Activated T-cell treated with anti-CD3 and anti-CD28 coated beads for 48 hours (primary cell): Measurements from ENCODE around the gene CPED1.
"Not testable (repeated sequence)": the region's sequence is repeated elsewhere in the genome, so short reads cannot be mapped to it uniquely, and the experiment has no call there.

Experiments
- DNase-seq: peaks from one replicate; pipeline ENCODE4 v3.0.0-alpha.2; 2020; ENCODE audit warnings: low read depth

CPED1 gene

GRCh38 chr7:121187222-121187621 lies 198.7 kb downstream of the CPED1 start:
- no peak for DNase-seq

- no peak for DNase-seq
These were observed 199.2 kb downstream of the CPED1 start for GRCh38 chr7:121187676-121188075.

GRCh38 chr7:121192834-121193233 lies 204.3 kb downstream of the CPED1 start:
- DNase-seq = no peak

- no peak for DNase-seq
These were observed 206.5 kb downstream of the CPED1 start for GRCh38 chr7:121195010-121195409.

- no peak for DNase-seq
These were observed 207.4 kb downstream of the CPED1 start for GRCh38 chr7:121195874-121196273.

GRCh38 chr7:121196286-121196685 lies 207.8 kb downstream of the CPED1 start:
- DNase-seq = no peak

- DNase-seq = no peak
These were observed 208.9 kb downstream of the CPED1 start for GRCh38 chr7:121197455-121197854.

- no peak for DNase-seq
These were observed 210.0 kb downstream of the CPED1 start for GRCh38 chr7:121198502-121198901.

- no peak for DNase-seq
These were observed 213.6 kb downstream of the CPED1 start for GRCh38 chr7:121202125-121202524.

GRCh38 chr7:121202834-121203233 lies 214.3 kb downstream of the CPED1 start:
- DNase-seq = no peak

- DNase-seq = no peak
These were observed 216.0 kb downstream of the CPED1 start for GRCh38 chr7:121204537-121204936.

GRCh38 chr7:121205777-121206176 lies 217.3 kb downstream of the CPED1 start:
- no peak for DNase-seq

GRCh38 chr7:121211253-121211652 lies 222.7 kb downstream of the CPED1 start:
- no peak for DNase-seq

GRCh38 chr7:121212036-121212435 lies 223.5 kb downstream of the CPED1 start:
- DNase-seq = no peak

- no peak for DNase-seq
These were observed 226.1 kb downstream of the CPED1 start for GRCh38 chr7:121214657-121215056.

- DNase-seq = no peak
These were observed 230.5 kb downstream of the CPED1 start for GRCh38 chr7:121219026-121219425.

- not testable (repeated sequence) for DNase-seq
These were observed 232.6 kb downstream of the CPED1 start for GRCh38 chr7:121221108-121221507.

- DNase-seq = no peak
These were observed 240.3 kb downstream of the CPED1 start for GRCh38 chr7:121228779-121229178.

- DNase-seq = no peak
These were observed 246.7 kb downstream of the CPED1 start for GRCh38 chr7:121235201-121235600.

- DNase-seq = no peak
These were observed 249.1 kb downstream of the CPED1 start for GRCh38 chr7:121237601-121238000.

GRCh38 chr7:121244120-121244870 lies 255.8 kb downstream of the CPED1 start:
- DNase-seq = no peak

- not testable (repeated sequence) for DNase-seq
These were observed 262.9 kb downstream of the CPED1 start for GRCh38 chr7:121251367-121251766.

- not testable (repeated sequence) for DNase-seq
These were observed 264.2 kb downstream of the CPED1 start for GRCh38 chr7:121252523-121253235.

- no peak for DNase-seq
These were observed 271.3 kb downstream of the CPED1 start for GRCh38 chr7:121259826-121260225.
